Fibroblast of skin of left quadriceps (primary cell): ENCODE measurements around the gene KLHDC4.
"Not testable (repeated sequence)": the region's sequence is repeated elsewhere in the genome, so short reads cannot be mapped to it uniquely, and the experiment has no call there.

Experiments used
- DNase-seq, 2 experiments: peaks; one replicate each; pipeline ENCODE4 v3.0.0-alpha.2; 2013; ENCODE audit warnings: low read depth in 2 of 2

The KLHDC4 gene

GRCh38 chr16:87742781-87743490, 22.9 kb downstream of the KLHDC4 start:
- DNase-seq = no peak

- DNase-seq = no peak
Observed at GRCh38 chr16:87741700-87742415, 23.9 kb downstream of the KLHDC4 start.

- DNase-seq = no peak
Observed at GRCh38 chr16:87740909-87741424, 24.8 kb downstream of the KLHDC4 start.

GRCh38 chr16:87740441-87740840, 25.3 kb downstream of the KLHDC4 start:
- DNase-seq = peak; percentile 17 to 20

- DNase-seq = no peak
Observed at GRCh38 chr16:87739801-87740200, 26.0 kb downstream of the KLHDC4 start.

GRCh38 chr16:87736008-87736382, 29.8 kb downstream of the KLHDC4 start:
- DNase-seq = no peak

GRCh38 chr16:87735270-87736007, 30.3 kb downstream of the KLHDC4 start:
- DNase-seq = no peak

GRCh38 chr16:87734644-87735043, 31.1 kb downstream of the KLHDC4 start:
- no peak for DNase-seq

GRCh38 chr16:87733190-87733589, 32.6 kb downstream of the KLHDC4 start:
- DNase-seq = no peak

GRCh38 chr16:87731607-87732006, 34.2 kb downstream of the KLHDC4 start:
- no peak for DNase-seq

- no peak for DNase-seq
Observed at GRCh38 chr16:87729266-87729954, 36.4 kb downstream of the KLHDC4 start.

- no peak for DNase-seq
Observed at GRCh38 chr16:87728026-87728425, 37.8 kb downstream of the KLHDC4 start.

- no peak for DNase-seq
Observed at GRCh38 chr16:87727346-87727745, 38.4 kb downstream of the KLHDC4 start.

- DNase-seq = not testable (repeated sequence)
Observed at GRCh38 chr16:87726577-87726976, 39.2 kb downstream of the KLHDC4 start.

GRCh38 chr16:87725596-87726235, 40.1 kb downstream of the KLHDC4 start:
- DNase-seq = peak; percentile 27 to 32

- no peak for DNase-seq
Observed at GRCh38 chr16:87724490-87725291, 41.1 kb downstream of the KLHDC4 start.

GRCh38 chr16:87723226-87723623, 42.6 kb downstream of the KLHDC4 start:
- peak; percentile 34 to 36 for DNase-seq

- no peak for DNase-seq
Observed at GRCh38 chr16:87722590-87723225, 43.1 kb downstream of the KLHDC4 start.

- no peak for DNase-seq
Observed at GRCh38 chr16:87721622-87722585, 43.9 kb downstream of the KLHDC4 start.
